GM19351 (cell line): ENCODE data around the gene MRPS22.
"Not testable (repeated sequence)": the region's sequence is repeated elsewhere in the genome, so short reads cannot be mapped to it uniquely, and the experiment has no call there.

Experiments used
- ATAC-seq: cut with Tn5 transposase; IDR thresholded peaks from one replicate; pipeline ENCODE4 v1.9.1; 2021; ENCODE audit warnings: mild to moderate bottlenecking, moderate library complexity; ENCODE audit not compliant: unreplicated experiment

The MRPS22 gene

GRCh38 chr3:139389552-139390368 is 45.9 kb downstream of the MRPS22 start, which contains the start of gene COPB2:
TSS of gene COPB2 (minus strand) at chr3:139389647. CDS start at chr3:139389550, 97 bp downstream.
- peak; percentile 96 for ATAC-seq

- ATAC-seq: no peak
Observed at GRCh38 chr3:139394116-139394515, 50.3 kb downstream of the MRPS22 start.

- no peak for ATAC-seq
Observed at GRCh38 chr3:139396707-139397106, 52.9 kb downstream of the MRPS22 start.

- ATAC-seq: not testable (repeated sequence)
Observed at GRCh38 chr3:139401155-139401554, 57.3 kb downstream of the MRPS22 start.
